Measurements from ENCODE around the gene G6PC2.

DNA sequence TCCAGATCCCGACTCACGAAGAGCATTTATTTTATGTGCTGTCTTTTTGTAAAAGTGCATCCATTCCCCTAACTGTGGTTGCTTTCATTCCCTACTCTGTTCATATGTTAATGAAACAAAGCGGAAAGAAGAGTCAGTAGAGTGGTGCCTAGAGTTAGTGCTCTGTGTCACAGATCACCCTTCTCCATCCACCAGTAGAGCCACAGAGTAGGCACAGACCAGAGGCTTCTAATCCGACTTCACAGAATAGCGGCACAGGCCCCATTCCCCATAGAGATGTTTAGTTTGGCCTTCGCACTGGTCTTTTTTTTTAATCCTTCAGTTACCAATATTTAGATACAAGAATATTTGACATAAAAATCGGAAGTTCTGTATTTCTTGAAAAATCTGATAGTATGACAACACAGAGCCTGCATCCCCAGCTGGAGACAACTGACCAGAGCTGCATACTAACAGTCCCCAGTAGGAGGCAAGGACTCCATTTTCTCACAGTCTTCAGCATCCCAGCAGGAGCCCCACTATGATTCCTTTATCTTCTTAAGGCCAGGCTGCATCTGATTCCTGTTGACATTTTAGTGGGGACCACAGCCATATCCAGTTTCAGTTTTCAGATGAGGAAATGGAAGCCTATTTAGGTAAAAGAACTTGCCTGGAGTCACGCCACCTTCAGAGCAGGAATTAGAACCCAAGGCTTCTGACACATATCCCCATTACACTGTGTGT is 7.0 kb downstream of the G6PC2 start:
- TF ChIP-seq CTCF (IDR thresholded peaks at IDR 0.05) (no peak), MYBL2 (CRISPR knock-in tag; IDR thresholded peaks at IDR 0.05) (no peak), FOXK1 (CRISPR knock-in tag; IDR thresholded peaks at IDR 0.05) (no peak), USF2 (CRISPR knock-in tag; IDR thresholded peaks at IDR 0.05) (no peak), ESRRA (CRISPR knock-in tag; IDR thresholded peaks at IDR 0.05; ENCODE audit: borderline replicate concordance) (no peak)
